ENCODE measurements around the gene OLFML2A.

DNA sequence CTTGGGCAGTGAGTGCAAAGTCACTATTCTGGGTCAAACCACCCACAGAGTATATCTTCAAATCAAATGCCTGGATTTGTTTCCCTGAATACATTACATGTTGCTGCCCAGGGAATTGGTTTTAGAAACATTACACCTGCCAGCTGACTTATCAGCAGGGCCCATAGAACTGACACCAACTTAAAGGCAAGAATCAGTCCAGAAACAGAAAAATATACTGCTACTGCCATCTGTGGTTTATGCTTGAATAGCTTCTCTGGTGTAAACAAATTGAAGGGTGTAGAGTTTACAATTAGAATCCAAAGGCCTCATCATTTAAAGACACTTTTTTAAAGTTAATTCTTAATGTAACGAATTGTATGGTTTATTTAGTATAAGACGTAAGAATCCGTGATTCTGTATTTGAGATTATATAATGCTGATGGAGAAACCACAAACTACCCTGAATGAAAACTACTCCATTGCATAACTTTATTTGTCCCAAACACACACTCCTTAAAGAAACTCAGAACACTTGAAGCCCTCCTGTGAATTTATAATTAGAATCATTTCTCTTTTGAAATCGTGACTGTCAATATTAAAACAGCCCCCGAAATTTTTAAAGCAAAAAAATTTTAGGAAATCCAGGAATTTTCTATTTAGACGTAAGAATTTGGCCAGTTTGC, 12.0 kb upstream of the OLFML2A start:
- TF ChIP-seq EZH2 (IDR thresholded peaks at IDR 0.05; ENCODE audit: insufficient read depth, poor library complexity, severe bottlenecking): no peak
- TF ChIP-seq EZH2phosphoT487 (IDR thresholded peaks at IDR 0.05; ENCODE audit: insufficient read depth, low read depth): no peak
